BE2C (cell line): ENCODE results near the gene CDR2.

Experiments used
- DNase-seq: peaks from one replicate; pipeline ENCODE4 v3.0.0-alpha.2; 2020
- H3K27me3 ChIP-seq: fragments of 250-450 bp; sonication (Bioruptor Pico); 2 replicates; pipeline ENCODE4 v1.5.1; 2020; ENCODE audit warnings: mild to moderate bottlenecking
- H3K36me3 ChIP-seq: fragments of 250-450 bp; sonication (Bioruptor Pico); 2 replicates; pipeline ENCODE4 v1.5.1; 2020; ENCODE audit warnings: mild to moderate bottlenecking
- H3K4me1 ChIP-seq: fragments of 250-450 bp; sonication (Bioruptor Pico); 2 replicates; pipeline ENCODE4 v1.5.1; 2020
- H3K4me3 ChIP-seq: 2 replicates; pipeline ENCODE4 v1.5.1; 2011; ENCODE audit warnings: low read depth, low read length
- H3K9me3 ChIP-seq: fragments of 250-450 bp; sonication (Bioruptor Pico); 2 replicates; pipeline ENCODE4 v1.5.1; 2020
- TF ChIP-seq, protein P1 (sequence below): IDR thresholded peaks from 2 replicates; pipeline ENCODE4 v1.5.1; 2012; ENCODE audit warnings: mild to moderate bottlenecking, low read depth, low read length

Gene CDR2

GRCh38 chr16:22417019-22417418 is 42.6 kb upstream of the CDR2 start:
- TF ChIP-seq, protein P1, sequence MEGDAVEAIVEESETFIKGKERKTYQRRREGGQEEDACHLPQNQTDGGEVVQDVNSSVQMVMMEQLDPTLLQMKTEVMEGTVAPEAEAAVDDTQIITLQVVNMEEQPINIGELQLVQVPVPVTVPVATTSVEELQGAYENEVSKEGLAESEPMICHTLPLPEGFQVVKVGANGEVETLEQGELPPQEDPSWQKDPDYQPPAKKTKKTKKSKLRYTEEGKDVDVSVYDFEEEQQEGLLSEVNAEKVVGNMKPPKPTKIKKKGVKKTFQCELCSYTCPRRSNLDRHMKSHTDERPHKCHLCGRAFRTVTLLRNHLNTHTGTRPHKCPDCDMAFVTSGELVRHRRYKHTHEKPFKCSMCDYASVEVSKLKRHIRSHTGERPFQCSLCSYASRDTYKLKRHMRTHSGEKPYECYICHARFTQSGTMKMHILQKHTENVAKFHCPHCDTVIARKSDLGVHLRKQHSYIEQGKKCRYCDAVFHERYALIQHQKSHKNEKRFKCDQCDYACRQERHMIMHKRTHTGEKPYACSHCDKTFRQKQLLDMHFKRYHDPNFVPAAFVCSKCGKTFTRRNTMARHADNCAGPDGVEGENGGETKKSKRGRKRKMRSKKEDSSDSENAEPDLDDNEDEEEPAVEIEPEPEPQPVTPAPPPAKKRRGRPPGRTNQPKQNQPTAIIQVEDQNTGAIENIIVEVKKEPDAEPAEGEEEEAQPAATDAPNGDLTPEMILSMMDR = no peak
- no peak for DNase-seq
- Histone ChIP-seq H3K27me3 (no peaks in the 10 kb centered on the region), H3K4me1 (no peaks in the 10 kb centered on the region), H3K4me3 (no peak overlapping the region), H3K36me3 (no peaks in the 10 kb centered on the region), H3K9me3 (no peaks in the 10 kb centered on the region)

DNA sequence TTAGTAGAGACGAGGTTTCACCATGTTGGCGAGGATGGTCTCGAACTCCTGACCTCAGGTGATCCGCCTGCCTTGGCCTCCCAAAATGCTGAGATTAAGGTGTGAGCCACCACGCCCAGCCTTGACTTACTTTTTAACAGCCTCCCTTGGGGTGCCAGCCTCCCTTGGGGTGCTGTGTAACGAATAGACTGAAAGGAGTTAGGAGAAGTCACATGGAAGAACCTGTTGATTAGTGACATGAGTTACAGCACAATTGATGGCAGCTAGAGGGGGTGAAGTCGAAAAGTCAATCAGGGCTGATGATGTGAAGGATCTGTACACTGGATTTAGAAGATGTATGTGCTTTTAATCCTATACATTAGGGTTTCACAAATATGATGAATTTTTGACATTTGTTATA is 39.4 kb upstream of the CDR2 start:
- Histone ChIP-seq H3K9me3 (no peaks in the 10 kb centered on the region), H3K36me3 (no peaks in the 10 kb centered on the region), H3K4me1 (no peaks in the 10 kb centered on the region), H3K4me3 (no peak overlapping the region), H3K27me3 (no peaks in the 10 kb centered on the region)
- no peak for DNase-seq
- TF ChIP-seq, protein P1 = no peak

DNA sequence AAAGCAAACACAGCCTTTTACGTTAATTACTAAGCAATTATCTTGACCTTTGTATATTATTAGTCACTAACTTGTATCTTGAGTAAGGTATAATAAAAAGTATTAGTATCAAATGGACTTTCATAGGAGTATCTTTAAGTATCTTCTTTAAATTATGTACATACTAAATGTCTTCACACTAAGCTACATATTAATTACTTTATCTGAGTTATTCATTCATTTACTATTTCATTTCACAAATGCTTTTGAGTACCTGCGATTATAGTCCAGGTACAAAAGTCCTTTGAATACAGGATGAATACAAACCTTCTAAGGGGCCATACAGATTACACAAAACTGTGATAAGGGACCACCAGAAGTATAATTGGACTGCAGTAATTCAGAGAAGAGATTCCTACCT is 33.1 kb upstream of the CDR2 start:
- DNase-seq = no peak
- Histone ChIP-seq H3K36me3 (no peaks in the 10 kb centered on the region), H3K27me3 (no peaks in the 10 kb centered on the region), H3K4me1 (no peaks in the 10 kb centered on the region), H3K9me3 (no peaks in the 10 kb centered on the region), H3K4me3 (no peak overlapping the region)
- TF ChIP-seq, protein P1 = no peak

GRCh38 chr16:22402191-22402590 is 27.8 kb upstream of the CDR2 start:
- Histone ChIP-seq H3K9me3 (no peaks in the 10 kb centered on the region), H3K27me3 (no peaks in the 10 kb centered on the region), H3K36me3 (no peaks in the 10 kb centered on the region), H3K4me1 (no peaks in the 10 kb centered on the region), H3K4me3 (no peak overlapping the region)
- no peak for DNase-seq
- TF ChIP-seq, protein P1 = no peak

- Histone ChIP-seq H3K4me3 (no peak overlapping the region), H3K9me3 (no peaks in the 10 kb centered on the region), H3K27me3 (no peaks in the 10 kb centered on the region), H3K4me1 (no peaks in the 10 kb centered on the region), H3K36me3 (no peaks in the 10 kb centered on the region)
- TF ChIP-seq, protein P1 = no peak
- no peak for DNase-seq
Observed at GRCh38 chr16:22400900-22401299, 26.5 kb upstream of the CDR2 start.

- no peaks in the 10 kb centered on the region for H3K9me3 ChIP-seq
- H3K27me3 ChIP-seq = no peaks in the 10 kb centered on the region
- TF ChIP-seq, protein P1 = no peak
- H3K36me3 ChIP-seq = no peaks in the 10 kb centered on the region
- no peak overlapping the region for H3K4me3 ChIP-seq
- no peaks in the 10 kb centered on the region for H3K4me1 ChIP-seq
- DNase-seq = no peak
Observed at GRCh38 chr16:22397931-22398330, 23.5 kb upstream of the CDR2 start.
